Measurements from ENCODE around the gene PAX3.

DNA sequence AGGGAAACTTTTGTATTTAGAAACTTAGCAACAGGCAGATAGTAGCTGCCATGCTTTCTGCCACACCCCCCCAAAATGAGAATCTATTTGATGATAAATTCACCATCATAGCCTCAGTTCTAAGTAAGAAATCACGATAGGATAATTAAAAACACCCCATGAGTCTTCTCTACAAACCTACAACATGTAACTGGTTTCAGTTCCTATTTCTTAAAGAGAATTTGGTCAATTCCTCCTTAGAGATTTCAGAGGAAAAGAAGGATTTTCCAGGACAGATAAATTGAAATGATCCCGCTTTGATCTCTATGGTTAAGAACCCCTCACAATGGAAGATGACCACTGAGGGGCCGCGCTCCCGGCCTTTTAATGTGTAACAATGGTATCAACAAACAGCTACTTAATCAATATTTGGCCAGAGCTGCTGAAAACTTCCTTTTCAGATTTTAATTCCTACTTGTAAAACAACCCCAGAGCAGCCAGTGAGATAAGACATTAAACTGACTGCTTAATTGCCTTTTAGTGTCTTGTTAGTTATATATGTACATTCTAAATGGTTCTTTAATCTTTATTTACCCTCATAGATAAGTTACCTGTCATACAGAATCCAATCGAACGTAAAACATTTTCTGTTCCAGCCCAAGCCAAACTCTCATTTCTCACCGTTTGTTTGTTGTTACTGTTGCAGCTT is 10.1 kb downstream of the PAX3 start:
- TF ChIP-seq, protein P1, sequence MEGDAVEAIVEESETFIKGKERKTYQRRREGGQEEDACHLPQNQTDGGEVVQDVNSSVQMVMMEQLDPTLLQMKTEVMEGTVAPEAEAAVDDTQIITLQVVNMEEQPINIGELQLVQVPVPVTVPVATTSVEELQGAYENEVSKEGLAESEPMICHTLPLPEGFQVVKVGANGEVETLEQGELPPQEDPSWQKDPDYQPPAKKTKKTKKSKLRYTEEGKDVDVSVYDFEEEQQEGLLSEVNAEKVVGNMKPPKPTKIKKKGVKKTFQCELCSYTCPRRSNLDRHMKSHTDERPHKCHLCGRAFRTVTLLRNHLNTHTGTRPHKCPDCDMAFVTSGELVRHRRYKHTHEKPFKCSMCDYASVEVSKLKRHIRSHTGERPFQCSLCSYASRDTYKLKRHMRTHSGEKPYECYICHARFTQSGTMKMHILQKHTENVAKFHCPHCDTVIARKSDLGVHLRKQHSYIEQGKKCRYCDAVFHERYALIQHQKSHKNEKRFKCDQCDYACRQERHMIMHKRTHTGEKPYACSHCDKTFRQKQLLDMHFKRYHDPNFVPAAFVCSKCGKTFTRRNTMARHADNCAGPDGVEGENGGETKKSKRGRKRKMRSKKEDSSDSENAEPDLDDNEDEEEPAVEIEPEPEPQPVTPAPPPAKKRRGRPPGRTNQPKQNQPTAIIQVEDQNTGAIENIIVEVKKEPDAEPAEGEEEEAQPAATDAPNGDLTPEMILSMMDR (IDR thresholded peaks at IDR 0.05): no peak
- no peak for TF ChIP-seq EP300 (IDR thresholded peaks at IDR 0.05)
- no peak for TF ChIP-seq POLR2A (IDR thresholded peaks at IDR 0.05)
- no peak for TF ChIP-seq POLR2AphosphoS5 (IDR thresholded peaks at IDR 0.05)

Data from suprapubic skin (tissue), 4 donors.